Stimulated activated CD4-positive, alpha-beta T cell treated with anti-CD3 and anti-CD28 coated beads, Interleukin-4, amount 100 ng/mL, for 48 hours (primary cell): ENCODE data around the gene ZNF419.

Experiments
- DNase-seq, 2 donors: peaks; one replicate each; pipeline ENCODE4 v3.0.0-alpha.2; 2020; ENCODE audit warnings: low read depth in 2 of 2

The ZNF419 gene

DNA sequence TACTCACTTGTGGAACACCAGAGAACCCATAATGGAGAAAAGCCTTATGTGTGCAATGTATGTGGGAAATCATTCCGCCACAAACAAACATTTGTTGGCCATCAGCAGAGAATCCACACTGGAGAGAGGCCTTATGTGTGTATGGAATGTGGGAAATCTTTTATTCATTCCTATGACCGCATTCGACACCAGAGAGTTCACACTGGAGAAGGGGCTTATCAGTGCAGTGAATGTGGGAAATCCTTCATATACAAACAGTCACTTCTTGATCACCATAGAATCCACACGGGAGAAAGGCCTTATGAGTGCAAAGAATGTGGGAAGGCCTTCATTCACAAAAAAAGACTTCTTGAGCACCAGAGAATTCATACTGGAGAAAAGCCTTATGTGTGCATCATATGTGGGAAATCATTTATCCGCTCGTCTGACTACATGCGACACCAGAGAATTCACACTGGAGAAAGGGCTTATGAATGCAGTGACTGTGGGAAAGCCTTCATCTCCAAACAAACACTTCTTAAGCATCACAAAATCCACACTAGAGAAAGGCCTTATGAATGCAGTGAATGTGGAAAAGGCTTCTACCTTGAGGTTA lies 50.5 kb downstream of the ZNF419 start:
- DNase-seq = no peak
